ENCODE measurements around the gene MYO1B.
"Not testable (repeated sequence)": the region's sequence is repeated elsewhere in the genome, so short reads cannot be mapped to it uniquely, and the experiment has no call there.

The MYO1B gene

DNA sequence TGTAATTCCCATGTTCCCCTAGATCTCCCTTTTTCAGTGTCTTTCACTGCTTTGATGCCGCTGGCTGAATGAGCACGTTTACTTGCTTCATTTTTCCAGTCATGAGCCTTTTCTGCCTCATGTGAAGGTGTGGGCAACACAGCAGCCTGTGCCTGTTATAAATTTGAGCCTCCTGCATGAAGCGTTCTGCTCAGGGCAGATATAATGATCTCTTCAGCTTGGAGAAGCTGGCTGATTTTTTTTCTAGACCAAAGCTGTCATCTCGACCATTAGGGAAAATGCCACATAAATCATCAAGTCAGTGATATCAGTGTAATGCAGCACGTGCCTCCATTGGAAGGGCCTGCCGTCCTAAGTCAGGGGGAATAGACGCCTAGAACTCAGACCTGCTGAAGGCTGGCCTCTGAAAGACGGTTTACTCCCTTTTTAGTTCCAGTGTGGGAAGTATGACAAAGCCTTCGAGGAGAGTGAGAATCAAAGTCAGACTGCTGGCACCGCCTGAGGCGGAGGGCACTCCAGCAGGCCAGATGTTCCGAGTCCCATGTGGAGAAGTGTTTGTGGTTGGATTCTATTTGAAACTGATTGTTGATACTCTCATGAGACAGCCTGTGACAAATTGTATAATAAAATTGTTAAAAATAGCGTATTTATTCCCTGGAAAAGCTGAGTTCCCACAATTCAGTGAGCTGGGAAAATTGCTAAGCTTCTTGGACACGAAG is 196.5 kb downstream of the MYO1B start:
- TF ChIP-seq ZFX (IDR thresholded peaks at IDR 0.05): no peak
- TF ChIP-seq, protein P1, sequence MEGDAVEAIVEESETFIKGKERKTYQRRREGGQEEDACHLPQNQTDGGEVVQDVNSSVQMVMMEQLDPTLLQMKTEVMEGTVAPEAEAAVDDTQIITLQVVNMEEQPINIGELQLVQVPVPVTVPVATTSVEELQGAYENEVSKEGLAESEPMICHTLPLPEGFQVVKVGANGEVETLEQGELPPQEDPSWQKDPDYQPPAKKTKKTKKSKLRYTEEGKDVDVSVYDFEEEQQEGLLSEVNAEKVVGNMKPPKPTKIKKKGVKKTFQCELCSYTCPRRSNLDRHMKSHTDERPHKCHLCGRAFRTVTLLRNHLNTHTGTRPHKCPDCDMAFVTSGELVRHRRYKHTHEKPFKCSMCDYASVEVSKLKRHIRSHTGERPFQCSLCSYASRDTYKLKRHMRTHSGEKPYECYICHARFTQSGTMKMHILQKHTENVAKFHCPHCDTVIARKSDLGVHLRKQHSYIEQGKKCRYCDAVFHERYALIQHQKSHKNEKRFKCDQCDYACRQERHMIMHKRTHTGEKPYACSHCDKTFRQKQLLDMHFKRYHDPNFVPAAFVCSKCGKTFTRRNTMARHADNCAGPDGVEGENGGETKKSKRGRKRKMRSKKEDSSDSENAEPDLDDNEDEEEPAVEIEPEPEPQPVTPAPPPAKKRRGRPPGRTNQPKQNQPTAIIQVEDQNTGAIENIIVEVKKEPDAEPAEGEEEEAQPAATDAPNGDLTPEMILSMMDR (conservative IDR thresholded peaks at IDR 0.05): no peak
- H3K27ac ChIP-seq: no peak overlapping the region

DNA sequence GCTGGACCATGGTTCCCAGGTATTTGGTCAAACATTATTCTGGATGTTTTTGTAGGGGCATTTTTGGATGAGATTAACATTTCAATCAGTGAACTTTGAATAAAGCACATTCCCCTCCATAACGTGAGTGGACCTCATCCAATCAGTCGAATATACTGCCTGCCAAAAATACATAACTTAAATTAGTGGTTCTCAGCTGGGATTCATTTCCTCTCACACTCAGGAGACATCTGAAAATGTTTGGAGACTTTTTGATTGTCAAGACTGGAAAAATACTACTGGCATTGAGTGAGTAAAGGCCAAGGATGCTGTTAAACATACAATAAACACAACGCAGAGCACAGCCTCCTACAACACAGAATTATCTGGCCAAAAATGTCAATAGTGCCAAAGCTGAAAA is 198.2 kb downstream of the MYO1B start:
- no peak overlapping the region for H3K27ac ChIP-seq
- TF ChIP-seq, protein P1 (conservative IDR thresholded peaks at IDR 0.05): no peak
- TF ChIP-seq ZFX (IDR thresholded peaks at IDR 0.05): no peak

DNA sequence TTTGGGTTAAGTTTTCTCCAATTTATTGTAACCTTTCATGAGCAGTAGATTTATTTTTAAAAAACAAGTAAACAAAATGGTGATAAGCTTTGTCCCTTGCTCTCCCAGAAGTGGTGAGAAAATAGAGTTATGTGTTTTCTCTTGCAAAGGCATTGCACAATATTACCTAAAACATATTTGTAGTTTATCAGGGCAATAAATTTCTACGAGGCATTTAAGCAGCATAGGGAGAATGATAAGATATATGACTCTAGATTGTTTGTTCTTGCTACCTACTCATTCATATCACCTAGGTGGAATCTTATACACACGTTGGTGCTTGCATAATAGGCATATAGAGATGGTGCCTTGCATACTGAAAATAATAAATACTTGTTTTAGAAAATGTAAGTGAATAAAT is 201.7 kb downstream of the MYO1B start:
- H3K27ac ChIP-seq: no peak overlapping the region
- TF ChIP-seq, protein P1 (conservative IDR thresholded peaks at IDR 0.05): no peak
- TF ChIP-seq ZFX (IDR thresholded peaks at IDR 0.05): no peak

DNA sequence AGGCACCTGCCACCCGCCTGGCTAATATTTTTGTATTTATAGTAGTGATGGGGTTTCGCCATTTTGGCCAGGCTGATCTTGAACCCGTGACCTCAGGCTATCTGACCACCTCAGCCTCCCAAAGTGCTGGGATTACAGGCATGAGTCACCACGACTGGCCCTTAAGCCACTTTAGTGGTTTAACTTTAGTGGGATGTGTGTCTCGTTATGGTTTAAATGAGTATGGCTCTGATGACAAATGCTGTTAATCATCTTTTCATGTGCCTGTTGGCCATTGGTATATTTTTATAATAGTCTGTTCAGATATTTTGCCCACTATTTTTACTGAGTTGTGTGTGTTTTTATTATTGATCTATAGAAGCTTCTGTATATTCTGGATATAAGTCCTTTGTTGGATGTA is 205.9 kb downstream of the MYO1B start:
- H3K27ac ChIP-seq: no peak overlapping the region
- TF ChIP-seq, protein P1 (conservative IDR thresholded peaks at IDR 0.05): no peak
- no peak for TF ChIP-seq ZFX (IDR thresholded peaks at IDR 0.05)

DNA sequence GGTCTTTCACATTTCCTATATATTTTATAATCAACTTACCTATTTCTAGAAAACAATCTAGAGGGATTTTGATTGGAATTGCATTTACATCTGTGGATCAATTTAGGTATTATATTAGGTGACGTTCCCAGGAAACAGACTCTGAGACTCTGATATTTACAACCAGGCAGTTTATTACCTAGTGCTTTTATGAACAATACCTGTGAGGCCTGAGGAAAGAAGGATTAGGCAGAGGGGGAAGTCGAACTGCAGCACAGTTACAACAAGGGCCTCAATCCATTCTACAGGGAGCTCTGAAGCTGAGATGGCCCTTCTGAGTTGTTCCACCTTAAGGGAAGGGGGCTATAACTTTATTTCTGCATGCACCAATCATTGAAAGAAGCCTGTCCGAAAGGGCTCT is 206.9 kb downstream of the MYO1B start:
- TF ChIP-seq, protein P1 (conservative IDR thresholded peaks at IDR 0.05): no peak
- TF ChIP-seq ZFX (IDR thresholded peaks at IDR 0.05): no peak
- H3K27ac ChIP-seq: no peak overlapping the region

DNA sequence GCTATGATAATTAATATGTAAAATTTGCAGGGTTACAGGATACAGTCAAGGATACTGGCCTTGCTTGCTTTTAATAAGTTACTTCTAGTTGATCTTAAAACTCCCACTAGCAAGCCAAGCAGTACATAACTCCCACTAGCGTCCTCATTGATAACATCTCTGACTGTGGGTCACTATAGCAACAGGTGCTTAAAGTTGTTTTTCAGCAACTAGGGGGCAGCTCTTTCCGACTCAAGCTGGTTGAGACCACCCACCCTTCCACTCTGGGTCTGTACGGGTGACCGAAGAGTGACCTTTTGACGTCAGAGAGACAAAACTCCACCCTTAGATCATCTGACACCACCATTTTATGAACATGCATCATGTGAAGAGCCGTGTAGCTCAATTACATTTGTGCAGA is 208.6 kb downstream of the MYO1B start:
- TF ChIP-seq, protein P1 (conservative IDR thresholded peaks at IDR 0.05): no peak
- no peak for TF ChIP-seq ZFX (IDR thresholded peaks at IDR 0.05)
- H3K27ac ChIP-seq: no peak overlapping the region

DNA sequence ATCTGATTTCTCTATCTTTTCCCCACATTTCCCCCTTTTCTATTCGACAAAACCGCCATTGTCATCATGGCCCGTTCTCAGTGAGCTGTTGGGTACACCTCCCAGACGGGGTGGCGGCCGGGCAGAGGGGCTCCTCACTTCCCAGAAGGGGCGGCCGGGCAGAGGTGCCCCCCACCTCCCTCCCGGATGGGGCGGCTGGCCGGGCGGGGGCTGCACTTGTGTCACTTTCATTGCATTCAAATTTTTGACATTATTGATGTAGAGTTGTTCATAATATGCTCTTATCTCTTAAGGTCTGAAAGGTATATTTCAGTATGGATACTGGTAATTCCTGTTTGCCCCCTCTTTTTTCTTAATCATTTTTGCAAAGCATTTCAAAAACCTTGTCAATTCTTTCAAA is 211.3 kb downstream of the MYO1B start:
- H3K27ac ChIP-seq: not testable (repeated sequence)

DNA sequence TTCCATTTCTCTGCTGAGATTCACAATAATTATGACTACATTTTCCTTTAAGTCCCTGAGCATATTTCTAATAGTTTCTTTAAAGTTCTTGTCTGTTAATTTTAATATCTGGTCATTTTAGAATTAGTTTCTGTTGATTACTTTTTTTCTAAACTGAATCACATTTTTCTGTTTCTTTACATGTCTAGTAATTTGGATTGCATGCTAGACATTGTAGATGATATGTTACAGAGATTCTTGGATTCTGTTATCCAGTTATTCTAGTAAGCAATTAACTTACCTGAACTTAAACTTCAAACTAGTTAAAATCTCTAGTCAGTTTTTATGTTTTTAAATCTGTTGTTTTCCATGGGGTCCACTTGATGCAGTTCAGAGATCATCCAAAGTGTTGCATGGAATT is 214.0 kb downstream of the MYO1B start:
- no peak for TF ChIP-seq ZFX (IDR thresholded peaks at IDR 0.05)
- TF ChIP-seq, protein P1 (conservative IDR thresholded peaks at IDR 0.05): no peak
- H3K27ac ChIP-seq: no peak overlapping the region
